GM18519 (cell line): ENCODE measurements around the gene C12orf42.

Experiments used
- ATAC-seq: cut with Tn5 transposase; IDR thresholded peaks from one replicate; pipeline ENCODE4 v1.9.1; 2021; ENCODE audit warnings: mild to moderate bottlenecking, moderate library complexity; ENCODE audit not compliant: unreplicated experiment, low FRiP score

The C12orf42 gene

GRCh38 chr12:103353913-103354312, 141.9 kb downstream of the C12orf42 start:
- ATAC-seq, result no peak

GRCh38 chr12:103350116-103350515, 145.7 kb downstream of the C12orf42 start:
- no peak for ATAC-seq

DNA sequence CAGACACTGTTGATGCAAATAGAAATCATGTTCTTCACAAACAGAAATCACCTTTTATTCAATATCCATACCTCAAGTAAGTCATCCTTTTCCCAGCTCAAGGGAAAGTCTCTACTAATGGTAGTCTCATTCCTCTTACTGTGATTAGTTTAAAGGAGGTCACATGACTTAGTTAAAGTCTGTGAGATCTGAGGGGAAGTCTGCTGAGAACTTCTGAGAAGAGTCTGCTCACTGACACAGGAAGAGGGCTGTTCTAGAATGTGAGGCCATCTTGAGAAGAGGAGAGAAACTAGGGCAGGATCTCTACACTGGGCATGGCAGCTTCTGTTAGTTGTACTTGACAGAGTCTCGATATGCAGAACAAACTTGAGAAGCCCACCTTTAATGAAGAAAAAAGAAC, 146.8 kb downstream of the C12orf42 start:
- no peak for ATAC-seq

- ATAC-seq, result no peak
Measured at GRCh38 chr12:103336940-103337339, 158.8 kb downstream of the C12orf42 start.

DNA sequence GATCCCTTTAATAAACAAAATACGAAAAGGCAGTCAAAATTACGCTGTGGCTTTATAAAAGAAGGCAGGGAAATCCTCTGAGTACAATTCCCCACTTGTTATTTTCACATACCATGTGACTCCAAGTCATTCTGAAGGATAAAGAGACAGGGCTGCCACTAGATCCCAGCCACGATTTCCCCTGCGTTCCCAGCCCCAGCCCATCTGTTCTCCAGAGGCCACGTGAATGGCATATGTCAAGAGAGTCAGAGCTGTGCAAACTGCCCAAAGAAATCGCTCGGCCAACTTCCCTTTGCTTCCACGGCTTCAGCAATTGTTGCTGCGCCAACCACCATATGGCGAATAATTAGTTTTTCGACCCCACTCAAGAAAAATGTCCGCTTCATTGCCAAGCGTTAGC, 161.3 kb downstream of the C12orf42 start:
- ATAC-seq, result no peak

GRCh38 chr12:103333676-103334075, 162.1 kb downstream of the C12orf42 start:
- ATAC-seq, result no peak

- no peak for ATAC-seq
Measured at GRCh38 chr12:103331643-103332042, 164.1 kb downstream of the C12orf42 start.

DNA sequence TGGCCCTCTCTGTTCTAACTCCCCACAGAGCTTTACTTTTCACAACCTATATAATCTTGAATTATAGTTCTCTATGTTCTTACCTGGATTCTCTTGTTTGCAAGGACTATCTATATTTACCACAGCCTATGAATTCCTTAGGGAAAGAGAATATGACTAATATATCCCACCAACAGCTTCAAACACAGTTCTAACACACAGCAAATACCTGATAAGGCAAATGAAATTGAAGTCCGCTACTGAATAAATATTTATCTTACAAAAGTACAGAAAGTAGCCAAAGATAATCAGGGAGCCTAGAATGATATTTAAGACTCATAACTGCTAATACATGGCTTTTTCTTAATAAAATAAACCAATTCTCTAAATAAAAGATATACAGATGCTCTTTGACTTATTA, 165.1 kb downstream of the C12orf42 start:
- ATAC-seq, result no peak

- no peak for ATAC-seq
Measured at GRCh38 chr12:103327676-103328075, 168.1 kb downstream of the C12orf42 start.

GRCh38 chr12:103326190-103326589, 169.6 kb downstream of the C12orf42 start:
- no peak for ATAC-seq

DNA sequence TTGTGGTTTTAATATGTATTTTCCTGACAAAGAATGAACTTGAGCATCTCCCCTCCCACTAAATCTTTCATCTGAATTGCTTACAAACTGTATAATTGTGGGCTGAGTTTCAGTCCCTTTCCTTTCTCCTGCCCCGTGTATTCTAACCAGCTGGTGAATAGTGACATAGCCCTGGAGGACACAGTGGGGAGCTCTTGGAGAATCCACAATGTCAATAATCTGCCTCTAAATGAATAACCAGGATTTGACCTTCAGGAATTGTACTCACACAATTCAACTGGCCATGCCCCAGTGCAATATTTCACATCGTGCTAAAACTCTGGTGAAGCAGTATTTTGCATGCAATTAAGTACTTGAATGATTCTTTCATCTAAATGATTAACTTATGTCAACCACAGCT, 177.2 kb downstream of the C12orf42 start:
- ATAC-seq, result no peak

- no peak for ATAC-seq
Measured at GRCh38 chr12:103317220-103317619, 178.5 kb downstream of the C12orf42 start.

DNA sequence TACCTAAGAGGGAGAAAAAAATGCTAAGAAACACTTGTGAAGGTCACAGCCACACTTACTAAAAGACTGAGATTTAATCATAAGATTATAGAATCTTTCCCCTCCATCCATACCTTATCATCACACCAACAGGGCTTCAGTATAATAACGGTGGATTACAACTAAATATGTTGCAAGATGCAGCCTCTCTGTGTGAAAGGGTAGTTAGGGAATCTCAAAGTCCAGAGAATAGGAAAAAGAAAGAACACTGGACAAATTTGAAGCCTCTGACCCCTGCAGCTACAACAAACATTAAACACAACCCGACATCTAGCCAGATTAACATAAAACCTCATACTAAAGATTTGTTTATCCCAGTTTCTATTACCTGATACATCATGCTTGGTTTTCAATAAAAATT, 181.0 kb downstream of the C12orf42 start:
- ATAC-seq, result no peak

DNA sequence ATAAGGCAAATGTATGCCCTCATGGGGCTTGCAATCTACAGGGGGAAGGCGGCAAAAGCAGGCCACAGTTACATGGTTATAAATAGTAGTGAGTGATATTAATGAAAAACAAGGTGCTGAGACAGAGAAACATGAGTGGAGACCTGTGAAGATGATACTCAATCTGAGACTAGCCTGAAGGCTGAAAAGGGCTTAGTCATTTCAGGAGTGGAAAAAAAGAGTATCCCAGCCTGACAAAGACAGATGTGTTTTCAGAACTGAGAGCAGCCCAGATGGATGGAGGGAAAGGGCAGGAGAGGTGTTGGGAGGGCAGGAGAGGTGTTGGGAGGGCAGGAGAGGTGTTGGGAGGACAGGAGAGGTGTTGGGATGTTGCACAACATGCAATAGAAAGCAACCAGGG, 181.9 kb downstream of the C12orf42 start:
- ATAC-seq, result no peak

DNA sequence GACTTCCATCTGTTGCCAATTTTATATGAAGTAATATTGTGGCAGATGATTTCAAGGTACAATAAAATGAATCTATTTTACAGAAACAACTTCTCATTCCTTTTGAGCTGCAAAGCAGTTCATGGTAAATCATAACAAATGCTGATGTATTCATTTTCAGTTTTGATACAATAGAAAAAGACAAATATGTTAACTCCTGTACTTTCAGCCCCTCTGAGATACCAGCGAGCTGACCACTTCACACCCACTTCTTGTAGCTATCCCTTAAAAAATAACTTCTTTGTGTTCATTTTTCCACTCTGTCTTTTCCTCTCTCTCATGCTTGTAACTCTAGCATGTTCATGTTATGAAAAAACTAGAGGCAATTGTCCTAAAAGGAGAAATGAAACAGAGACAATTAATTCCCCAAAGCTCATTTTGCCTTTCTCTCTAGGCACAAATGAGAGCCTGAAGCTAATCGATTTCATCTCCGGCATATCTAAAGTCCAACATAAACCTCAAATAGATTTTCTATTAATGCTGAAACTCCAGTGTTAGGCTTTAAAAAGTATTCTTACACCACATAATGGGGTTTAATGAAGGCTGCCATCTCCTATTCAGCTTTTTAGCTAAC, 182.9 kb downstream of the C12orf42 start:
- no peak for ATAC-seq

DNA sequence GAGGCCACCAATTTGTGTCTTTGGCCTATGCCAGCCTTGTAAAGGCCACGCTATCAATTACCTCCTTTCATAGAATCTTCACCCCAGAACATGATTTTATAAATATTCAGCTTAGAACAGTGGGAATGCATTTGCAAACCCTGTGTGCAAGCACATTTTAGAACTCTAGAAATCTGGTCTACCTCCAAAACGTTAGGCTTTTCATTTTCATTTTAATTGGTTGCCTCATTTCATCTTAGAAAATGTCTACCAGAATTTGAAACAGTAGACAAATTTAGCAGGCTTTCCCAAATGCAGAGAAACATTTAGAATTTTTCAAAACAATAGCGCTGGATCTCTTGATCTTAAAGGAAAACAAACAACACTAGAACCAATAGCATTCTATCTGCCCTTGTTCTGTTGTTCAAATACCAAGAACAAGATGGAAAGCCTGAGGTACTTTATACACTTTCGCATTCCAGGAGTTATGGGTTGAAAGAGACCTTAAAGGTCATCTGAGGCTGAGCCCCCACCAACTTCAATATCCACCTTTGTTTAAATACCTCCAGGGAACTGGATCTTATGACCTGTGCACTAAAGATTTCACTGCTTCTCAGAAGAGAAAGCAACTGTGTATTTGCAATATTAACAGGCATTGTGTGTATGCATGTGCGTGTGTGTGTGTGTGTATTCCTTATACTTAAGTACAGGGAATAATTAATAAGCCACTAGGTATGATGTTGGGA, 185.1 kb downstream of the C12orf42 start:
- ATAC-seq, result no peak

- ATAC-seq, result no peak
Measured at GRCh38 chr12:103308396-103308795, 187.4 kb downstream of the C12orf42 start.

DNA sequence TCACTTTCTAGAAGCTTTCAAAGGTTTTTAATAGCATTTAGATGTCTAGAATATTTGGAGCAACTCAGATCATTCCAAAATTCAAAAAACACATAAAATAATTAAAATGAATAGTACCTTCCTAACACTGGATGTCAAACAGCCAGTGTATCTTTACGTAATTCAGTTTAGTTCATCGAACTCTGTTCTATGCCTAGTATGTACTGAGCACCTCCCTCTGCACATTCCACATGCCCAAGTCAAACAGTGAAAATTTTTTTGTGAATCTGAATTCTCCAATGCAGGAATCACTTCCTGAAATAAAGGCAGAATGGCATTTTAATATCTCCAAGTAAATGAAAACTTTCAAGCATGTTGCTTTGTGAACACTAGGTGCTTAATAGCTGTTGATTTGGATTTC, 192.3 kb downstream of the C12orf42 start:
- no peak for ATAC-seq

DNA sequence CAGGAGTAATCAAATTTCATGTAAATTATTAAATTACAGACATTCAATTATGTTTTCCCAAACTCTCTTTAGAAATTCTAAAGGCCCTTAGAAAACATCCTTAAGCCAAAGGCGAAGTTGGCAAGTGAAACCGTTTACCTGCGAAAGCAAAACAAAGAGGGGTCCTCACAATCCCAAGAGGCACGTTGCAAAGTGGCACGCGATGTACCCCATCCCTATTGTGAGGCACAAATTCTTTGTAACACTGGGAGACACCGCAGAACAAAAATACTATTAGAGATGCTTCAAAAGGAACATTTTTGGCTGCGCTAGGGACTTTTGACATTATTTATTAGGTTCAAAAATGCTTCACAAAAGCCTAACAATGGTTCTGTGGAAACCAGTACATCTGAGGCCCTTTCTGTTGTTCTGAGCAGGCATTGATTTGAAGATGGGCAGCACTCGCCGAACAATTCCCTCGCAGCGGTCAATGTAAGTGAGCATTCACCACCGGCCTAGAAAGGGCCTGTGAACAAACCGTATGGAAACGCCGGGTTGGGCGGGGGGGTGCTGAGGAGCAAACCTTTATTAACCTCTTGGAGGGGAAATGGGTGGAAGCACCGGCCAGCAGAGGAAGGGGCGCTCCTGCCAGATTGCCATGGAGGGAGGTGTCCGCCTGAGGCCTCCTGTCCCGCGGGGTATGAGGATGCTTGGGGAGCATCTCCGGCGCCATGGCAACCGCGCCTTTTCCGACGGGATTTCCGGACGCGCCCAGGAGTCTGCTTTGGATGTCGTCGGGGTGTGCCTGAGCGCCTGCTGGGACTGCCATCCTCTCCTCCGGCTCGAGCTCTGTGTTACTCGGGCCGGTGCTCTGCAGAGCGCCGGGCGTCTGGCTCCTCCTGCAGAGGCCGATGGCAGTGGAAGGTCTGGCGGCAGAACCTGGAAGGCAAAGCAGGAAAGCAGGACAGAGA, 193.9 kb downstream of the C12orf42 start:
- ATAC-seq, result no peak

- no peak for ATAC-seq
Measured at GRCh38 chr12:103288016-103288415, 207.8 kb downstream of the C12orf42 start.

DNA sequence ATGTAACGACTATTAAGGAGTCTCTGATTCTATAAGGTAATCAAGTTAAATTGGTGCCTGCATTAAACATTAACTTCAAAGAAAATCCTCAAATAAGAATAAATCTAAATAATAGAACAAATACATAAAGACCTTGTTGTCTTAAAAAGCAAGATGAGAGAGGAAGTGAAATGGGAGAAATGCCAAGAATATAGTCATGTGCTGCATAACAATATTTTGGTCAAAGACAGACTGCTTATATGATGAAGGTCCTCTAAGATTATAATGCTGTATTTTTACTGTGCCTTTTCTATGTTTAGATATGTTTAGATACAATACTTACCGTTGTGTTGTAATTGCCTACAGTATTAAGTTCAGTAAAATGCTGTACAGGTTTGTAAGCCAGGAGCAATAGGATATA, 213.6 kb downstream of the C12orf42 start:
- ATAC-seq, result no peak
